Measurements from ENCODE around the gene ALDH3B2. TPM values are rescaled to one million over a fixed set of nuclear protein-coding genes. Genes with fewer than 3 reads are reported as not detected.

Gene ALDH3B2
- total RNA-seq, 1 donor from 2014 or later: not detected

GRCh38 chr11:67657300-67657699, 17.1 kb downstream of the ALDH3B2 start:
- no peaks in the 10 kb centered on the region for H3K36me3 ChIP-seq

GRCh38 chr11:67656278-67656922, 18.0 kb downstream of the ALDH3B2 start:
- no peaks in the 10 kb centered on the region for H3K36me3 ChIP-seq
- no peaks in the 10 kb centered on the region for H3K9me3 ChIP-seq
- no peak for DNase-seq (ENCODE audit: low spot score in 2 of 2)
- H3K27ac ChIP-seq: peak overlapping the region in 1 of 2 donors; percentile 72
- H3K4me1 ChIP-seq: peaks cover 0 to 9% of the 10 kb centered on the region in 2 donors
- no peak overlapping the region for H3K4me3 ChIP-seq
- no peak for TF ChIP-seq CTCF (IDR thresholded peaks at IDR 0.05)
- H3K27me3 ChIP-seq: no peaks in the 10 kb centered on the region
- intact Hi-C loops (cut with DNase I): loop anchor here (5.0 kb wide), 1 partner anchor 74 kb away; the partner anchor contains the start of gene GSTP1

More at GRCh38 chr11:67657300-67657699, 17.1 kb downstream of the ALDH3B2 start:
- Histone ChIP-seq H3K27me3 (no peaks in the 10 kb centered on the region), H3K9me3 (no peaks in the 10 kb centered on the region), H3K27ac (peak overlapping the region; percentile 13 to 72), H3K4me3 (no peak overlapping the region), H3K4me1 (peaks cover 0 to 9% of the 10 kb centered on the region in 2 donors)
- TF ChIP-seq CTCF (IDR thresholded peaks at IDR 0.05): no peak
- intact Hi-C loops (cut with DNase I): loop anchor here (5.0 kb wide), 1 partner anchor 75 kb away; the partner anchor contains the start of gene GSTP1
- no peak for DNase-seq (ENCODE audit: low spot score in 2 of 2)

GRCh38 chr11:67654225-67654624, 20.2 kb downstream of the ALDH3B2 start:
- H3K9me3 ChIP-seq: no peaks in the 10 kb centered on the region
- no peak overlapping the region for H3K27ac ChIP-seq
- intact Hi-C loops (cut with DNase I): no loop called here
- no peak overlapping the region for H3K4me3 ChIP-seq
- no peaks in the 10 kb centered on the region for H3K36me3 ChIP-seq
- TF ChIP-seq CTCF (IDR thresholded peaks at IDR 0.05): no peak
- peaks cover 0 to 9% of the 10 kb centered on the region in 2 donors for H3K4me1 ChIP-seq
- no peaks in the 10 kb centered on the region for H3K27me3 ChIP-seq
- no peak for DNase-seq (ENCODE audit: low spot score in 2 of 2)

GRCh38 chr11:67652965-67653845, 21.2 kb downstream of the ALDH3B2 start:
- H3K4me3 ChIP-seq: no peak overlapping the region
- intact Hi-C loops (cut with DNase I): no loop called here
- no peak for DNase-seq (ENCODE audit: low spot score in 2 of 2)
- no peak overlapping the region for H3K27ac ChIP-seq
- H3K9me3 ChIP-seq: no peaks in the 10 kb centered on the region
- no peaks in the 10 kb centered on the region for H3K36me3 ChIP-seq
- H3K4me1 ChIP-seq: peaks cover 0 to 9% of the 10 kb centered on the region in 2 donors
- TF ChIP-seq CTCF (IDR thresholded peaks at IDR 0.05): no peak
- H3K27me3 ChIP-seq: no peaks in the 10 kb centered on the region

- intact Hi-C loops (cut with DNase I): no loop called here
- no peak for DNase-seq (ENCODE audit: low spot score in 2 of 2)
- Histone ChIP-seq H3K4me3 (no peak overlapping the region), H3K27me3 (peaks cover 2% of the 10 kb centered on the region), H3K36me3 (no peaks in the 10 kb centered on the region), H3K4me1 (peaks cover 0 to 3% of the 10 kb centered on the region in 2 donors), H3K9me3 (no peaks in the 10 kb centered on the region), H3K27ac (no peak overlapping the region)
- TF ChIP-seq CTCF (IDR thresholded peaks at IDR 0.05): no peak
These were observed 22.2 kb downstream of the ALDH3B2 start for GRCh38 chr11:67651976-67652781.
